ENCODE measurements around the gene SPATA3.

Gene SPATA3

GRCh38 chr2:231051116-231051515 is 55.2 kb downstream of the SPATA3 start:
- no peak for DNase-seq

- peak; percentile 95 for DNase-seq
Observed at GRCh38 chr2:231052494-231053451, 56.9 kb downstream of the SPATA3 start.

DNA sequence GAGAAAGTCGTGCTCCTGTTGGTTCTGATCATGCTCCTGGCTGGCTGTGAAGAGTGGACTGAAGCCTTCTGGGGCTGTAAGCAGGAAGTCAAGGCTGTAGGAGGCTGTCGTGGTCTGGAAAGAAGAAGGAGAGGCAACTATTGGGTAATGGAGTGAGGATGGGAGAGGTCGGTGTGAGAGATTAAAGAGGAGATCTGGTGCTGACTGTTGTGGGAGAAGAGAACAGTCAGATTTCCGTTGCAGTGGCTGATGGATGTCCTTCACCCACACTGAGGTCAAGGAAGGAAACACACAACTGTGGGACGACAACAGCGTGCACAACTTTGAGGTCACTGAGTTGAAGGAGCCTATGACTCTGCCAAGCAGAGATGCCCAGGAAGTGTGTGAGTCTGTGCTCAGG is 57.9 kb downstream of the SPATA3 start:
- no peak for DNase-seq

- peak; percentile 98 for DNase-seq
Observed at GRCh38 chr2:231056453-231057416, 60.8 kb downstream of the SPATA3 start, which contains the start of gene PSMD1. Gene PSMD1, plus strand, starts transcription at chr2:231056867. Its CDS starts 159 bp downstream, at chr2:231057026.

- peak; percentile 54 for DNase-seq
Observed at GRCh38 chr2:231057590-231057989, 61.7 kb downstream of the SPATA3 start.
